Activated naive CD8-positive, alpha-beta T cell treated with anti-CD3 and anti-CD28 coated beads for 36 hours (primary cell): Measurements from ENCODE around the gene WDFY4. TPM values are rescaled to one million over a fixed set of nuclear protein-coding genes. Genes with fewer than 3 reads are reported as not detected.

Source experiments
- DNase-seq: peaks from one replicate; pipeline ENCODE4 v3.0.0; 2021
- H3K27ac Mint-ChIP-seq: one replicate; pipeline ENCODE4 v1.8.0; 2022; ENCODE audit warnings: mild to moderate bottlenecking, moderate library complexity, mixed read lengths
- H3K27me3 Mint-ChIP-seq: one replicate; pipeline ENCODE4 v1.8.0; 2022; ENCODE audit warnings: mild to moderate bottlenecking, mixed read lengths
- H3K36me3 Mint-ChIP-seq: one replicate; pipeline ENCODE4 v1.8.0; 2021; ENCODE audit warnings: mild to moderate bottlenecking, mixed read lengths
- H3K4me1 Mint-ChIP-seq: one replicate; pipeline ENCODE4 v1.8.0; 2021; ENCODE audit warnings: mixed read lengths
- H3K4me3 Mint-ChIP-seq: one replicate; pipeline ENCODE4 v1.8.0; 2022; ENCODE audit warnings: mild to moderate bottlenecking, moderate library complexity, mixed read lengths
- H3K9me3 Mint-ChIP-seq: one replicate; pipeline ENCODE4 v1.8.0; 2022; ENCODE audit warnings: mixed read lengths
- total RNA-seq, 2 experiments: library from RNA; stranded (reverse); gene quantifications; one replicate each; pipeline ENCODE4 v1.2.3, GENCODE V29; 2021

The WDFY4 gene
- total RNA-seq, 2 experiments from 2014 or later, result 0.93 to 1.2 TPM

DNA sequence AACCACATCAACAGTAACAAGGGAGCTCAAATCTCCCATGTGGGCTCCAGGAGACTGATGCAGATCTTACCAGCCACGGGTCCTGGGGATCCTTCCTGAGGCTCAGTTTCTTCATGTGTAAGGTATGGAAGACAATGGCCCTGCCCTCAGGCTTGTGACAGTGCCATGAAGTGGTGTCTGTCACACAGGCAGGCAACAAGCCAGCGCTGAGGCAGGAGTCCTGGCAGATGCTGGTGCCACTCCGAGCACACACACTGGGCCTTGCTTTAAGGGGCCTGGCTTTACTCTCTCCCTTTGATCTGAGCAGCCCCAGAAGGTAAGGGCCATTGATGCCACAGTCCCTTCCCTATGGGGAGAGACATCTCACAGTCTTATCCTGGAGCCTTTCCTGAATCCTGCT, 283.4 kb downstream of the WDFY4 start:
- no peak overlapping the region for H3K27ac Mint-ChIP-seq

DNA sequence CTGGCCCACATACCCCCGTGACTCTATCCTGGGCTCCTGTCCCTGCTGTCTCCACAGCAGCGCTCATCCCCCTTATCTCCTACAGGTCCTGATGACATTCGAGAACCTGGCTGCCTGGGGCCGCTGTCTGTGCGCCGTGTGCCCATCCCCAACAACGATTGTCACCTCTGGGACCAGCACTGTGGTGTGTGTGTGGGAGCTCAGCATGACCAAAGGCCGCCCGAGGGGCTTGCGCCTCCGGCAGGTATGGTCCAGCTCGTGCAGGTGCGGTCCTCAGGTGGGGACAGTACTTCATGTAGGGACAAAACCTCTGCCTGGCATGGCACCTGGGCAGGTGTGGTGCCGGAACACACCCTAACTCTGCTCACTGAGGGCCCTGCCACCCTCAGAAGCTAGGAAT, 285.4 kb downstream of the WDFY4 start:
- no peaks in the 10 kb centered on the region for H3K9me3 Mint-ChIP-seq
- H3K4me1 Mint-ChIP-seq, result no peaks in the 10 kb centered on the region
- no peak overlapping the region for H3K4me3 Mint-ChIP-seq

More for the DNA sequence above, 283.4 kb downstream of the WDFY4 start:
- Mint-ChIP-seq H3K36me3 (no peaks in the 10 kb centered on the region), H3K27me3 (no peaks in the 10 kb centered on the region), H3K9me3 (no peaks in the 10 kb centered on the region), H3K4me1 (no peaks in the 10 kb centered on the region), H3K4me3 (no peak overlapping the region)
- DNase-seq, result no peak

DNA sequence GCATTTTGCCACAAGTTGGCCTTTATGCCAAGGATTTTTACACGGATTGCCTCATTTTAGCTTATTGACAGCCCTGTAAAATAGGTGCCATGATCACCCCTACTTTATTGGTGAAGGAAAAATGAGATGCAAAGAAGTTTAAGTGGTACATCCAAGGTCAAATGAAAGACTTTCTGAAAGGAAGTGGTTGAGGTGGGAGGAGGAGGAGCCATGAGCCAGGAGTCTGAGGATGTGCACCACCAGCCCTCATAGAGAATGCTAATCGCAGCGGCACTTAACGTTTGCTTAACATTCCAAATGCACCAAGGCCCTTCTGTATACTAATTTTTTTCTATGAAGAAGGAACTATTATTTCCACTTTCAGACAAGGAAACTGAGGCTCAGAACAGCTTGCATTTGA, 286.0 kb downstream of the WDFY4 start:
- no peaks in the 10 kb centered on the region for H3K9me3 Mint-ChIP-seq
- no peak for DNase-seq
- no peaks in the 10 kb centered on the region for H3K4me1 Mint-ChIP-seq
- H3K4me3 Mint-ChIP-seq, result no peak overlapping the region
- H3K27me3 Mint-ChIP-seq, result no peaks in the 10 kb centered on the region
- H3K36me3 Mint-ChIP-seq, result no peaks in the 10 kb centered on the region
- no peak overlapping the region for H3K27ac Mint-ChIP-seq

More for the DNA sequence above, 285.4 kb downstream of the WDFY4 start:
- no peaks in the 10 kb centered on the region for H3K27me3 Mint-ChIP-seq
- no peaks in the 10 kb centered on the region for H3K36me3 Mint-ChIP-seq
- H3K27ac Mint-ChIP-seq, result no peak overlapping the region
- DNase-seq, result no peak

DNA sequence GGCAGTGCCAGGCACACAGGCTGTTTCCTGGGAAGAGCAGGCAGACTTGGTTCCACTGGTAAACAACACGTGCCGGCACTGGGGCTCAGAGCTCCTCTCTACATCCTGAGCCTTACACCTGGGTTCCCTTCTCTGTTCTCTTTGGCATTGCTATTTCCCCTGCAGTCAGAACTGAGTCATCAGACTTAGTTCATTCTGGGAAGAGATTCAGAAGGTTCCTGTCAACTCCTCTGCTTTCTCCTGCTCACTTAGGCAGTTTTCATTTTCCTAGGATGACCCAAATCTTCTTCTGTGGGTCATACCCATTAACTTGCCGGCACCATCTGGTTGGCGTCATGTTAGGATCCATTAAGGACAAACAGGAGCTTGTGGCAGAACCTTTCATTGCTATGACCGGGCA, 288.4 kb downstream of the WDFY4 start:
- H3K27ac Mint-ChIP-seq, result no peak overlapping the region
- H3K27me3 Mint-ChIP-seq, result peaks cover 3% of the 10 kb centered on the region
- no peaks in the 10 kb centered on the region for H3K36me3 Mint-ChIP-seq
- DNase-seq, result no peak
- no peaks in the 10 kb centered on the region for H3K9me3 Mint-ChIP-seq
- H3K4me3 Mint-ChIP-seq, result no peak overlapping the region
- no peaks in the 10 kb centered on the region for H3K4me1 Mint-ChIP-seq

DNA sequence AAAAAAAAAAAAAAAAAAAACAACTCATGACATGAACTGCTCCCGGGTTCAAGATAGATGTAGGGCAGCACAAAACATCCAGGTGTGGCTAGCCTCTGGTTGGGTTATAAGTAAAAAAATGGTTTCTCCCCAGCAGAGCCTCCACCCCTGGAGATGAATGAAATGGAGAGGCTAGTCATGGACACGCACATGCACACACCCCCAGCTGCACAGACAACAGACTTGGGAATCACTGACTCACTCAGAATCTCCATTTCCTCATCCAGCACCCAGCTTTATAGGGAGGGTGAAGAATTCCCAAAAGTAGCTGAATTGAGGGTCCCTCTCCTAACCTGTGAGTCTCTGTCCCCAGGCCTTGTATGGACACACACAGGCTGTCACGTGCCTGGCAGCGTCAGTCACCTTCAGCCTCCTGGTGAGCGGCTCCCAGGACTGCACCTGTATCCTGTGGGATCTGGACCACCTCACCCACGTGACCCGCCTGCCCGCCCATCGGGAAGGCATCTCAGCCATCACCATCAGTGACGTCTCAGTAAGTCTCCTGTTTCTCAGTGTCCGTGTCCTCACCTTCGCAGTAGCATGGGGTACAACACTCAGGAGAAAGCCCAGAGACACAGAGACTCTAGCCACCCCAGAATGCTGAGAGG, 290.0 kb downstream of the WDFY4 start:
- Mint-ChIP-seq H3K4me3 (no peak overlapping the region), H3K36me3 (no peaks in the 10 kb centered on the region), H3K27me3 (peaks cover 3% of the 10 kb centered on the region), H3K27ac (no peak overlapping the region), H3K9me3 (no peaks in the 10 kb centered on the region), H3K4me1 (no peaks in the 10 kb centered on the region)
- no peak for DNase-seq

DNA sequence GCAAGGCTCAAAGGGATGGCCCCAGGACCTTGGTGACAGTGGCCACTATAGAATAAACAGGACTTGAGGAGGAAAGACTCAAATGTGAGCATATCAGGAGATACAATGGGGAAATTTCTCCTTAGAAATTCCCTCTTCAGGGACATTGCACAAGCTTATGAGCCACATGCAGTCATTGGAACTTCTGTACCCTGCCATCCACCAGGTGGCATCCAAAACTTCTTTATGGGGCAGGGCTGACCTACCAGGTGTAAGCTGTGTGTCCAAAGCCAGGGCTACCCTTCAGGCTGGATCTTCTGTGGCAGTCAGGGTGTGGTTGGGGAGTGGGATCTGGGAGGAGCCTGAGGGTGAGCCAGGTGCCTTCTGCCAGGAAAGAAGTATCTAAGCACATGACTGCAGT, 291.5 kb downstream of the WDFY4 start:
- Mint-ChIP-seq H3K4me1 (no peaks in the 10 kb centered on the region), H3K27ac (no peak overlapping the region), H3K9me3 (no peaks in the 10 kb centered on the region), H3K36me3 (no peaks in the 10 kb centered on the region), H3K4me3 (no peak overlapping the region), H3K27me3 (peaks cover 3% of the 10 kb centered on the region)
- DNase-seq, result no peak

DNA sequence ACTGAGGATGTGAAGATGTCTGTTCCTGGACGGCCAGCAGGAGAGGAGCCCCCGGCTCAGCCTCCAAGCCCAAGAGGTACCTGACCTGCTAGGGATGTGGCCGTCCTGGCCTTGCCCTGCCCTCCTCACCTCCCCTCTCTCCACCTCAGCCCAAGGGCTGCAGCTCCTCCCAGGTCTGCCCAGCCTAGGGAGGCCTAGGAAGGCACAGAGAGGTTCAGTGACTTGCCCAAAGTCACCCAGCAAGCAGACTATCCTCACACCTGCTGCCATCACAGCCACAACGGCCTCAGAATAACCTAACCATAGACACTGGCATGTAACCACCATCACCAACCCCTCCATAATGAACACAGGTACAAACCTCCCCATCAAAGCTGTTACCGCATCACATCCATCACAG, 293.6 kb downstream of the WDFY4 start:
- Mint-ChIP-seq H3K27ac (no peak overlapping the region), H3K9me3 (no peaks in the 10 kb centered on the region), H3K36me3 (no peaks in the 10 kb centered on the region), H3K4me1 (no peaks in the 10 kb centered on the region), H3K4me3 (no peak overlapping the region), H3K27me3 (peaks cover 3% of the 10 kb centered on the region)
- DNase-seq, result no peak

DNA sequence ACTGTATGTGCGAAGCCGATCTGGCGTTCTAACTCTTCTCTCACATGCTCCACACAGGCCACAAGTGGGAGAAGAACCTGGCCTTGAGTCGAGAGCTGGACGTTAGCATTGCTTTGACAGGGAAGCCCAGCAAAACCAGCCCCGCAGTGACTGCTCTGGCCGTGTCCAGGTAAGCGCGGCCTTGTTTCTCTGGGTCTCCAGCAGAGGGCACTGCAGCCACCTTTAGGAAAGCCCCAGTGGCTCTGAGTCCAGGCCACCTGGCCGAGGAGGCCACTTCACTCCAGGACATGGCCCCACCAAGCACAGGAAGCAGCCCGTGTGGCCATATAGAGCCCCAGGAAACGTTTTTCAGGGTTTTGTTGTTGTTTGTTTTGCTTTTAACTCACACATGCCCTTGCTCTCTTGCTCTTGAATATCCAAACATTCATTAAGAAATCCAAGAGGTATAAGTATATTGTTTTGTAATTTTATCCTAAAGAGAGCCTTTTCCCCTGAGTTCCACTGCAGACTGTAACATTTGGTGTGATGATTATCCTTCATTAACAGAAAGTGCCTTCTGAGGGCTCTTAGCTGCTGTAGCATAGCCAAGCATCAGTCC, 296.7 kb downstream of the WDFY4 start:
- Mint-ChIP-seq H3K27ac (no peak overlapping the region), H3K4me1 (no peaks in the 10 kb centered on the region), H3K36me3 (no peaks in the 10 kb centered on the region), H3K9me3 (no peaks in the 10 kb centered on the region), H3K4me3 (no peak overlapping the region), H3K27me3 (peaks cover under 1% of the 10 kb centered on the region)
- DNase-seq, result peak; percentile 31

DNA sequence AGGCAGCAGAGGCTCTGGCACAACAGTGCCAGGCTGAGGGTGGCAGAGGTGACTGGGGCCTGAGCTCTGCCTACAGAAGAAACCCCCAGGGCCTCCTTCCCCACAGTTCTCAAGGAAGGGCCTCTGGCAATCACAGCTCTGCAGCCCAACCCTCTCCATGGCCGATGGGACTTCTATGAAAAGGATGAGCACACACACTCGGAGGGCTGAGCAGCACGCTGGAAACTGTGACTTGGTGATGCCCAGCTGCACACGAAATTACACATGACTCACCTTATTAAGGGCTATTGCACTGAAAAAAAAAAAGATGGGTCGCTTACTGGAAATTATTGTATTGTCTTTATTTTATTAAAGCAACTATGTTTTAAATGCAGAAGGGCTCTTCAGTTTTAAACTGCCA, 297.9 kb downstream of the WDFY4 start:
- Mint-ChIP-seq H3K4me1 (no peaks in the 10 kb centered on the region), H3K4me3 (no peak overlapping the region), H3K9me3 (no peaks in the 10 kb centered on the region), H3K27me3 (no peaks in the 10 kb centered on the region), H3K36me3 (no peaks in the 10 kb centered on the region), H3K27ac (no peak overlapping the region)
- no peak for DNase-seq

DNA sequence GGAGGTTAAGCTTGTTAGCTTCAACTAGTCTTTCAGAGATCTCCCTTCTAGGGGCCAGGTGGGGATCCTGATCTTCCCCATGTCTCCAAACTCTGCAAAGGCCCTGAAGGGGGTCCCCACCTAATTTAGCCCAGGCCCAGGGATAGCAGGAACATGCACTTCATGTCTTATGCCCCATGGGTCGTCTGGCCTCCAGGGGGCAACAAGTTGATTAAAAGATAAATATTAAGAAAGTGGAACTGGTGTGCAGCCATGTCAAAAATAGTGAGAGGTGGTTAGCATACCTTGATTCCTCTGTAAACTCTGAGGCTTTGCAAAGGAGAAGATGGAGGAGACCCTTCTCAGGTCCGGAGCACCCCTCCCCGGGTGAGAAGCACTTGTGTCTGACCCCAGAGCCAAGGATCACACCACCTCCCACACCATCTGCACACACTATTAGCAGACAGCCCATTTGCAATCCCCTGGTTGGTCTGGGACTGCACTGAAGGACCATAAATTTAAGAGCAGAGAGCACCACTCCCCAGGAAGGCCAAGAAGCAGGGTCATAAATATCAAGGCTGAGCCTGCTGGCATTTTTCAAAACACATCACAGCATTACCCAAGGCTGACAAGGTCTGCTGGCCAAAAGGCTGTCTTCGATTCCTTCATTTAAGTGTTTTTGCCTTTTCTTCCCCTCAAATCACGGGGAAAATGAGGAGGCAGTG, 299.1 kb downstream of the WDFY4 start:
- H3K9me3 Mint-ChIP-seq, result no peaks in the 10 kb centered on the region
- no peak overlapping the region for H3K27ac Mint-ChIP-seq
- no peak overlapping the region for H3K4me3 Mint-ChIP-seq
- DNase-seq, result no peak
- H3K27me3 Mint-ChIP-seq, result no peaks in the 10 kb centered on the region
- H3K4me1 Mint-ChIP-seq, result no peaks in the 10 kb centered on the region
- no peaks in the 10 kb centered on the region for H3K36me3 Mint-ChIP-seq

DNA sequence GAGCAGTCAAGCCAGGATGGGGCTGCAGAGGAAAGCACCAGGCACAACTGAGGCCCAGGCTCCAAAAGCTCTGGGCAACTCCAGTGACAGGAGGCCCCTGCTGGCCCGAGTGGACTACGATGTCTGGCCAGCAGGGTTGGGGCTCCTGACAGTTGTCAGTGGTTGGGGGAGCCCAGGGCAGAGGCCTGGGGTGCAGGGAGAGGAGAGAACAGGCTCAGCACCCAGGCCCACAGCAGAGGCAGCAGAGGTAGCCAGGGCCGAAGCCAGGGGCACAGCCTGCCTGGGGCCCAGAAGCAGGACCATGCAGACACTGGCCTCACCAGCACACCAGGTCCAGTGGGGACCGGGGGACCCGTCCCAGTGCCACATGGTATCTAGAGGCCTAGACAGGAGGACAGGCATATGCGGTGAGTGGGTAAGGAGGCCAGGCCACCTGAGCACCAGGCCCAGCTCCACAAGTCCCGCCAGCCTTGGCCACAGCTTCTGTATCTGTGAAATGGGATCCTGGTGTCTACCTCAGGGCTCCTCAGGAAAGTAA, 301.0 kb downstream of the WDFY4 start:
- no peak overlapping the region for H3K27ac Mint-ChIP-seq
- H3K27me3 Mint-ChIP-seq, result no peaks in the 10 kb centered on the region
- no peaks in the 10 kb centered on the region for H3K36me3 Mint-ChIP-seq
- no peaks in the 10 kb centered on the region for H3K9me3 Mint-ChIP-seq
- H3K4me1 Mint-ChIP-seq, result no peaks in the 10 kb centered on the region
- DNase-seq, result no peak
- H3K4me3 Mint-ChIP-seq, result no peak overlapping the region

DNA sequence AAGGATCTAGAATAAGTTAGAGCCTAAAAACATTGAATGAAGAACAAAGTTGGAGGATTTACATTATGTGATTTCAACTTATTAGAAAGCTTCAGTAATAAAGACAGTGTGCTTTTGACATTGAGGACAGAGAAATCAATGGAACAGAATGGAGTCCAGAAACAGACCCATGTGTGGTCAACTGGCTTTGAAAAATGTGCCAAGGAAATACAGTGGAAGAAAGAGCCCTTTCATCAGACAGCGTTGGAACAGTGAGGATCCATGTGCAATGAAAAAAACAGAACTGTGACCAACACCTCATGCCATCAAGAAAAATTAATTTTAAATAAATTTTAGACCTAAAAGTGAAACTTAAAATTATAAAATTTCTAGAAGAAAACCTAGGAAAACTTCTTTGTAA, 305.6 kb downstream of the WDFY4 start:
- no peak overlapping the region for H3K27ac Mint-ChIP-seq
- H3K27me3 Mint-ChIP-seq, result no peaks in the 10 kb centered on the region
- no peaks in the 10 kb centered on the region for H3K9me3 Mint-ChIP-seq
- no peaks in the 10 kb centered on the region for H3K4me1 Mint-ChIP-seq
- H3K4me3 Mint-ChIP-seq, result no peak overlapping the region
- no peak for DNase-seq
- H3K36me3 Mint-ChIP-seq, result no peaks in the 10 kb centered on the region

DNA sequence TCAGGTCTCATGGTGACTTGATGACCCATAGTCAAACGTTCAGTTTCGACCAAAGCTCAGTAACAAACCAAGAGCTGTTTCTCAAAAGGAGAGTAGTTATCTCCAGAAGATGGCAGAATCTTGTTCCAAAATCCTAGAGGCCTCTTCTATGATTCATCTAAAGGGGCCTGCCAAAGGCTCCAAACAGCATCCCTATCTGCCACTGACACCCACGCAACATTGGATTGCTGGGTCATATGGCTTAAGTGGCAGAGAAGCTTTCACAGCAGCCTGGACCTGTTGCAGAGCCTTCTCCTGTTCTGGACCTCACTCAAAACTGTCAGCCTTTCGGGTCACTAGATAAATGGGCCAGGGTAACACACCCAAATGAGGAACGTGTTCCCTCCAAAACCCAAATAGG, 309.0 kb downstream of the WDFY4 start:
- H3K27me3 Mint-ChIP-seq, result no peaks in the 10 kb centered on the region
- H3K9me3 Mint-ChIP-seq, result no peaks in the 10 kb centered on the region
- H3K4me1 Mint-ChIP-seq, result no peaks in the 10 kb centered on the region
- DNase-seq, result no peak
- H3K36me3 Mint-ChIP-seq, result no peaks in the 10 kb centered on the region
- H3K4me3 Mint-ChIP-seq, result no peak overlapping the region
- no peak overlapping the region for H3K27ac Mint-ChIP-seq

DNA sequence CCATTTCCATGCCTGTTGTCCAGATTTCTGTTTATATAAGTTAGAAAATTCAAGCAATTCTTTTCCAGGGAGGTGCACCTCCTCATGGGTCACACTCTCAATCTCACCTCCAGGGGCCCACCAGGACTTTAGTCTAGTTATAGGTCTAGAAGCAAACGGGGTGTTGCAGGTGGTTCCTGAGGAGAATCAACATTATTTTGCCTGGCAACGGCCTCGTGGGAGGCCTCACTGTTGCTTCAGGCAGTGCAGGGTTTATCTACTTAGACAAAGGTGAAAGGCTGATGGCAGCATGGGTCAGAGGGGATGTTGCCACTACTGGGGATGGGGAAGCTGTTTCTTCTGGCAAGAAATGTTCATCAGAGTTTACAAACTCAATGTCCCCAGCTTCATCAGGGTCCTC, 311.7 kb downstream of the WDFY4 start:
- no peak overlapping the region for H3K27ac Mint-ChIP-seq
- no peaks in the 10 kb centered on the region for H3K27me3 Mint-ChIP-seq
- H3K4me1 Mint-ChIP-seq, result no peaks in the 10 kb centered on the region
- H3K4me3 Mint-ChIP-seq, result no peak overlapping the region
- H3K36me3 Mint-ChIP-seq, result no peaks in the 10 kb centered on the region
- no peak for DNase-seq
- H3K9me3 Mint-ChIP-seq, result no peaks in the 10 kb centered on the region

DNA sequence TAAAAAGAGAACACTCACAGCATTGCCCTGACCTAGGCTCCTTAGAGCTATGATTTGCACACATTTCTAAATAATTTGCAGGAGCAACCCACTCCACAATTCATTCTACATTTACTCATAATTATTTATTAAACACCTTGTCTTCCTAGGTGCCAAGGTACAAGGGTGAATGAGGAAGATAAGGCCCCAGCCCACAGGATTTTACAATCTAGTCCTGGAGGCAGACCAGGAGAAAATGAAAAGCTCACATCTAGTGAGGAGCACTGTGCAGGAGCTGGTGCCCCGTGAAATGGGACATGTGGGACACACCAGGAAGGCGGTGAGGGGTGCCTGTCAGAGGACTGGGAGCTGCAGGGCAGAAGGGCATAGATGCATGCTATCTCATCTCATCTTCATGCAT, 314.7 kb downstream of the WDFY4 start:
- Mint-ChIP-seq H3K27me3 (no peaks in the 10 kb centered on the region), H3K36me3 (no peaks in the 10 kb centered on the region), H3K4me1 (no peaks in the 10 kb centered on the region), H3K4me3 (no peak overlapping the region), H3K27ac (no peak overlapping the region), H3K9me3 (no peaks in the 10 kb centered on the region)
- DNase-seq, result no peak
